ENCODE results near the gene PDE6C.

DNA sequence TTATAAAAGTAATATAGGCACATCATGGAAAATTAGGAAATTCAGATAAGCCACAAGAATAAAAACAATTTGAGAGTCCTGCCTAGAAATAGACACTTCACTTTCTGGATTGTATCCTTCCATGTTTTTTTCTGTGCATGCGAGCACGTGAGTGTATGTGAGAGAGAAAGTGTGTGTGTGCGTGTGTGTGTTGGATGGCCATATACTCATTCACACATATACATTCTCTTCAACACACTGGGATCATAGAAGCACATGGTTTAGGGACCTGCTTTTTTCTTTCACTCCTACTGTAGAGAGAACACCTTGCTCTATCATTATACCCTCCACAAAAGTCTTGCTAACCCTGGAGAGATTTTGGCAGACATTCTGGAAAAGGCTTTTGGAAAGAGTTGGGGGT is 38.4 kb upstream of the PDE6C start:
- TF ChIP-seq POLR2AphosphoS5 (IDR thresholded peaks at IDR 0.05; ENCODE audit: borderline replicate concordance, low read depth, low read length), result no peak
- no peak for TF ChIP-seq EZH2 (IDR thresholded peaks at IDR 0.05)

Measured in SK-N-MC (cell line).